ENCODE data around the gene OLFML2B.

DNA sequence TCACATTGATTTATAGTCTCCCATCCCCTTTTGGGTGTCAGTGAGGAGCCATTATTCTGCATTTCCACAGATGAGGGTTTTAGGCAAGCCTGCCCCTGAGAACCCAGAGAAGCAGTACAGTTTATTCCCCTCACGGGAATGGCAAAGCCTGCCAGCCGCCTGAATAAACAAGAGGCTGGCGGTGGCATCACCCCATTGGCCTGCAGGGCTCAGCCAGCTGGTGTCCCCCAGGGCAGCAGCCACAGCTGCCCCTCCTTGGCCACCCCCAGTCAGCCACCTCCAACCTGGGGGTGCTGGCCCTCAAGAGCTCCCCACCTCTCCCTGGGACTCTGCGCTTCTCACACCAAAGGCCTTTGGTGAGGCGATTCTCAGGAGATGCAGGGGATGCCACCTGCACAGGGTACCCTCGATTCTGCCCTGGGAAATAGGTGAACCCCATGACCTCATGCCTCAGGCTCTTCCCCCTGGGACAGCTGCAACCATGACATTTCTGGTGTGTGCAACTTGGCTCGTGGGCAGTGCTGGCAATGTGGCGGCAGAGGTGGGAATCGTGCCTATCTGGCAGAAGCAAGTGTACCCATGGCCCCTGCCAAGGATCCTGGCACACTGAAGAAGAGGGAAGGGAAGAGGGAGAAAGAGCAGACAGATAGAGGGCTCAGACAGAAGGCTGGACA, 14.0 kb downstream of the OLFML2B start:
- no peak for TF ChIP-seq EZH2 (IDR thresholded peaks at IDR 0.05; ENCODE audit: borderline replicate concordance, low read depth, low read length, severe bottlenecking)
- TF ChIP-seq, protein P1, sequence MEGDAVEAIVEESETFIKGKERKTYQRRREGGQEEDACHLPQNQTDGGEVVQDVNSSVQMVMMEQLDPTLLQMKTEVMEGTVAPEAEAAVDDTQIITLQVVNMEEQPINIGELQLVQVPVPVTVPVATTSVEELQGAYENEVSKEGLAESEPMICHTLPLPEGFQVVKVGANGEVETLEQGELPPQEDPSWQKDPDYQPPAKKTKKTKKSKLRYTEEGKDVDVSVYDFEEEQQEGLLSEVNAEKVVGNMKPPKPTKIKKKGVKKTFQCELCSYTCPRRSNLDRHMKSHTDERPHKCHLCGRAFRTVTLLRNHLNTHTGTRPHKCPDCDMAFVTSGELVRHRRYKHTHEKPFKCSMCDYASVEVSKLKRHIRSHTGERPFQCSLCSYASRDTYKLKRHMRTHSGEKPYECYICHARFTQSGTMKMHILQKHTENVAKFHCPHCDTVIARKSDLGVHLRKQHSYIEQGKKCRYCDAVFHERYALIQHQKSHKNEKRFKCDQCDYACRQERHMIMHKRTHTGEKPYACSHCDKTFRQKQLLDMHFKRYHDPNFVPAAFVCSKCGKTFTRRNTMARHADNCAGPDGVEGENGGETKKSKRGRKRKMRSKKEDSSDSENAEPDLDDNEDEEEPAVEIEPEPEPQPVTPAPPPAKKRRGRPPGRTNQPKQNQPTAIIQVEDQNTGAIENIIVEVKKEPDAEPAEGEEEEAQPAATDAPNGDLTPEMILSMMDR (IDR thresholded peaks at IDR 0.05; ENCODE audit: borderline replicate concordance, extremely low read depth, low read length, poor library complexity, severe bottlenecking), result no peak
